ENCODE results near the gene SCYGR2. TPM values are rescaled to one million over a fixed set of nuclear protein-coding genes. Genes with fewer than 3 reads are reported as not detected.

The SCYGR2 gene
- total RNA-seq, 1 donor from 2014 or later: not detected

- no peak for DNase-seq (ENCODE audit: low read depth, low spot score)
- Mint-ChIP-seq H3K4me1 (no peaks in the 10 kb centered on the region), H3K27me3 (ENCODE audit: low read depth) (peaks cover 4% of the 10 kb centered on the region), H3K27ac (ENCODE audit: unreplicated experiment) (no peak overlapping the region), H3K36me3 (ENCODE audit: low read depth) (no peaks in the 10 kb centered on the region), H3K4me3 (no peak overlapping the region), H3K9me3 (no peaks in the 10 kb centered on the region)
- TF ChIP-seq CTCF (conservative IDR thresholded peaks at IDR 0.05): no peak
These were observed 16.5 kb downstream of the SCYGR2 start for GRCh38 chr2:227615181-227615580.

- Mint-ChIP-seq H3K27me3 (ENCODE audit: low read depth) (peaks cover 4% of the 10 kb centered on the region), H3K4me1 (no peaks in the 10 kb centered on the region), H3K36me3 (ENCODE audit: low read depth) (no peaks in the 10 kb centered on the region), H3K4me3 (no peak overlapping the region), H3K27ac (ENCODE audit: unreplicated experiment) (no peak overlapping the region), H3K9me3 (no peaks in the 10 kb centered on the region)
- no peak for DNase-seq (ENCODE audit: low read depth, low spot score)
- TF ChIP-seq CTCF (conservative IDR thresholded peaks at IDR 0.05): no peak
These were observed 17.2 kb downstream of the SCYGR2 start for GRCh38 chr2:227615906-227616305.

- Mint-ChIP-seq H3K9me3 (no peaks in the 10 kb centered on the region), H3K4me3 (no peak overlapping the region), H3K27me3 (ENCODE audit: low read depth) (peaks cover 4% of the 10 kb centered on the region), H3K27ac (ENCODE audit: unreplicated experiment) (no peak overlapping the region), H3K4me1 (no peaks in the 10 kb centered on the region), H3K36me3 (ENCODE audit: low read depth) (no peaks in the 10 kb centered on the region)
- DNase-seq (ENCODE audit: low read depth, low spot score): no peak
- TF ChIP-seq CTCF (conservative IDR thresholded peaks at IDR 0.05): no peak
These were observed 17.9 kb downstream of the SCYGR2 start for GRCh38 chr2:227616631-227617030.

GRCh38 chr2:227617316-227618230 lies 18.9 kb downstream of the SCYGR2 start, which contains the start of gene SCYGR4:
Gene SCYGR4, plus strand, starts transcription at chr2:227617498. Its CDS starts 0 bp downstream, at chr2:227617498.
- no peaks in the 10 kb centered on the region for H3K4me1 Mint-ChIP-seq
- H3K27me3 Mint-ChIP-seq (ENCODE audit: low read depth): peaks cover 4% of the 10 kb centered on the region
- H3K4me3 Mint-ChIP-seq: no peak within 1 kb of the TSS
- no peak for TF ChIP-seq CTCF (conservative IDR thresholded peaks at IDR 0.05)
- no peak within 1 kb of the TSS for H3K27ac Mint-ChIP-seq (ENCODE audit: unreplicated experiment)
- no peak for DNase-seq (ENCODE audit: low read depth, low spot score)
- no peaks in the 10 kb centered on the region for H3K9me3 Mint-ChIP-seq
- H3K36me3 Mint-ChIP-seq (ENCODE audit: low read depth): no peaks in the 10 kb centered on the region

- peak overlapping the region; percentile 22 for H3K27ac Mint-ChIP-seq (ENCODE audit: unreplicated experiment)
- no peak for DNase-seq (ENCODE audit: low read depth, low spot score)
- H3K4me1 Mint-ChIP-seq: no peaks in the 10 kb centered on the region
- no peak for TF ChIP-seq CTCF (conservative IDR thresholded peaks at IDR 0.05)
- H3K36me3 Mint-ChIP-seq (ENCODE audit: low read depth): no peaks in the 10 kb centered on the region
- H3K4me3 Mint-ChIP-seq: no peak overlapping the region
- H3K9me3 Mint-ChIP-seq: peaks cover 2% of the 10 kb centered on the region
- H3K27me3 Mint-ChIP-seq (ENCODE audit: low read depth): no peaks in the 10 kb centered on the region
These were observed 24.5 kb downstream of the SCYGR2 start for GRCh38 chr2:227623226-227623625.

Data from neural crest cell (in vitro differentiated cells).